C4-2B (cell line): Measurements from ENCODE around the gene UBR4.

Experiments used
- H3K27ac ChIP-seq: fragments of 450-650 bp; 2 replicates; pipeline ENCODE4 v1.5.1; 2017
- ZFX ChIP-seq: fragments of 450-650 bp; IDR thresholded peaks from 2 replicates; pipeline ENCODE4 v1.6.1; 2017
- TF ChIP-seq, protein P1 (sequence below): fragments of 450-650 bp; conservative IDR thresholded peaks from 2 replicates; pipeline ENCODE4 v1.5.1; 2017; ENCODE audit warnings: mild to moderate bottlenecking

UBR4 gene

DNA sequence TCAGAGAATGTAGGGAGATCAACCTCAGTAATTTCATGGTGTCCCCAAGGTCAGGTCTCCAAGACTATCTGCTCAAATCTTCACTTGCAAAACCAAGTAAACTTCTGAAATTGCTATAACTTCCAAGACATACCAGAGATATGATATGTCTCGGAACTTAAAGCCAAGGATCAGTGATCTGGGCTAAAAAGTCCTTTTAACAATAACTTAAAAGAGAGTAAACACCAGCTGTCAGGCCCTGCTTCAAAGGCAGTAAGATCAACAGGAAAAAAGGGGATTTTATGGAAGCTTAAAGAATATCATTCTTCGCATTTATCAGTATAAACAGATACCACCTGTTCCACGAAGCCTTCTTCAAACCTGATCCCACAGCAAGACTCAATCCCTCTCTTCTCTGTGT is 13.7 kb downstream of the UBR4 start:
- TF ChIP-seq ZFX = no peak
- TF ChIP-seq, protein P1, sequence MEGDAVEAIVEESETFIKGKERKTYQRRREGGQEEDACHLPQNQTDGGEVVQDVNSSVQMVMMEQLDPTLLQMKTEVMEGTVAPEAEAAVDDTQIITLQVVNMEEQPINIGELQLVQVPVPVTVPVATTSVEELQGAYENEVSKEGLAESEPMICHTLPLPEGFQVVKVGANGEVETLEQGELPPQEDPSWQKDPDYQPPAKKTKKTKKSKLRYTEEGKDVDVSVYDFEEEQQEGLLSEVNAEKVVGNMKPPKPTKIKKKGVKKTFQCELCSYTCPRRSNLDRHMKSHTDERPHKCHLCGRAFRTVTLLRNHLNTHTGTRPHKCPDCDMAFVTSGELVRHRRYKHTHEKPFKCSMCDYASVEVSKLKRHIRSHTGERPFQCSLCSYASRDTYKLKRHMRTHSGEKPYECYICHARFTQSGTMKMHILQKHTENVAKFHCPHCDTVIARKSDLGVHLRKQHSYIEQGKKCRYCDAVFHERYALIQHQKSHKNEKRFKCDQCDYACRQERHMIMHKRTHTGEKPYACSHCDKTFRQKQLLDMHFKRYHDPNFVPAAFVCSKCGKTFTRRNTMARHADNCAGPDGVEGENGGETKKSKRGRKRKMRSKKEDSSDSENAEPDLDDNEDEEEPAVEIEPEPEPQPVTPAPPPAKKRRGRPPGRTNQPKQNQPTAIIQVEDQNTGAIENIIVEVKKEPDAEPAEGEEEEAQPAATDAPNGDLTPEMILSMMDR = no peak

DNA sequence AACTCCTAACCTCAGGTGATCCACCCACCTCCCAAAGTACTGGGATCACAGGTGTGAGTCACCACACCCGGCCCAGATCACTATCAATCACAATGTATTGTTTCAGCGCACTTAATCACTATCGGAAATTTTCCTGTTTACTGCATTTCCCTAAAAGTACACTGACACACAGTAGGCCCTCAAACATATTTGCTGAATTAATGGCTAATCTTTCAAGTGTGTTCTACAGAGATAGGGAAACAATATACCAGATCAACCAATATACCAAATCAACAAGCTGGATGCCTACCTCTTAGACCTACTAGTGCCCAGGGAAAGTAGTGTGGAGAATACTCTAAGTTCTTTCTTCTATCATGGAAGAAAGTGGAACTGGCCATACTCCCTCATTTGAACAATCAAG is 17.1 kb downstream of the UBR4 start:
- H3K27ac ChIP-seq = peak overlapping the region; percentile 12; the same call in 1 of the 2 replicates
- TF ChIP-seq, protein P1 = no peak
- no peak for TF ChIP-seq ZFX

More for the DNA sequence above, 13.7 kb downstream of the UBR4 start:
- no peak overlapping the region for H3K27ac ChIP-seq

DNA sequence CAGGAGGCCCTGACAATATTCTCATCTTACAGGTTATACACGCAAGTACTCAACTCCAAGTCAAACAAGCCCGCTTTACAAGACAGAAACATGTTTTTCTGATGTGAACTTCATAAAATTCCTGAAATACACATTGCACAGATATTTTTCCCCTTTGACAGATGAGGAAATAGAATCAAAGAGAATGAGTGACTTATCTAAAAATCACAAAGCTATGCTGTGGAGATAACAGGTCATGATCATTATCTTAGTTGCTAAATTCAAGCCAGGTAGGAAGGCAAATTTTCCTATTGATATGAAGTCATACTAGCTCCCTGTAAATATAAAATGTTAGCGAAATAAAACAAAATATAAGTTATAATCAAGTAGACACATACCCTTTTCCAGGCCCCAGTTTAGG is 18.3 kb downstream of the UBR4 start:
- TF ChIP-seq, protein P1 = no peak
- no peak for TF ChIP-seq ZFX
- no peak overlapping the region for H3K27ac ChIP-seq

DNA sequence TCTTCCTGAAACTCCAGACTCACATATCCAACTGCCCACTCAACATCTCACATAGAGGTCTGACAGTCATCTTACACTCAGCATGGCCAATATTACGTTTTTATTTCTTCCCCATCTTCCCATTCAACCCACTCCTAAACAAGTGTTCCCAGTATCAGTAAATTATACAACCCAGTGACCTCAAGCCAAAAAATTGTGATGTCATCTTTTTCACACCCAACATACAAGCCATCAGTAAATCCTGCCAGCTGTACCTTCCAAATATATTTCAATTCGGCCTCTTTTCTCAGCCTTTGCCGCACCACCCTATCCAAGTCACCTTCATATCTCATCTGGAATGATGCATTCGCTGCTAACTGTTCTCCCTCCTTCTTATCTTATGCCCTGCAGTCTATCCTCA is 19.6 kb downstream of the UBR4 start:
- H3K27ac ChIP-seq = peak overlapping the region; percentile 49; the same call in 1 of the 2 replicates
- no peak for TF ChIP-seq ZFX
- TF ChIP-seq, protein P1 = no peak

DNA sequence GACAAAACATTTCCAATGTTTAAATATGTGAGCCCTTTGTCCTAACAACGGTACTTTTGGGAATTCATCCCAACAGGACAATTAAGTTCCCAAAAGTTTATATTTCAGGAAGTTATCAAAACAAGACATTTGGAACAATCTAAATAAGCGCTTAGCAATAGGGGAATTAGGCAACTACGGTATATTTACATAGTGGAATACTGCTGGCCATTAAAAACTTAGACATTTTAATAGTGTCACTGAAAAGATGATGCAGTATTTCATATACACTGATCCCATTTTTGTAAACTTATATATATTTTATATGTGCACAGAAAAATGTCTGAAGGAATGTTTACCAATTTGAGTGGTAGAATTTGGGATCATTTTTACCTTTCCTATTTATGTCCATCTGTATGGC is 20.8 kb downstream of the UBR4 start:
- no peak overlapping the region for H3K27ac ChIP-seq
- TF ChIP-seq, protein P1 = no peak
- no peak for TF ChIP-seq ZFX

DNA sequence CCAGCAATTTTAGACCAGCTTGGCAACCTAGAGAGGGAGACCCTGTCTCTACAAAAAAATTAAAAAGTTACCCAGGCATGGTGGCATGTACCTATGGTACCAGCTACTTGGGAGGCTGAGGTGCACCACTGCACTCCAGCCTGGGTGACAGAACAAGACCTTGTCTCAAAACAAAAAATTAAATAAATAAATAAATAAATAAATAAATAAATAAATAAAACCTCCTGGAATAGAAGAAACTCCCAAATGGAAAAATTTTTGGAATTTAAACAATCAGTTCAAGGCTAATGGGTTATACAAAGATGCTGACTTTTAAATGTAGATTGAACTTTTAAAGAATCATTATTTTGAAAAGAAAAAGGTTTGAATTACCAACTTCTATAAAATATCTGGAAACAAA is 22.2 kb downstream of the UBR4 start:
- TF ChIP-seq, protein P1 = no peak
- no peak for TF ChIP-seq ZFX
- H3K27ac ChIP-seq = no peak overlapping the region

DNA sequence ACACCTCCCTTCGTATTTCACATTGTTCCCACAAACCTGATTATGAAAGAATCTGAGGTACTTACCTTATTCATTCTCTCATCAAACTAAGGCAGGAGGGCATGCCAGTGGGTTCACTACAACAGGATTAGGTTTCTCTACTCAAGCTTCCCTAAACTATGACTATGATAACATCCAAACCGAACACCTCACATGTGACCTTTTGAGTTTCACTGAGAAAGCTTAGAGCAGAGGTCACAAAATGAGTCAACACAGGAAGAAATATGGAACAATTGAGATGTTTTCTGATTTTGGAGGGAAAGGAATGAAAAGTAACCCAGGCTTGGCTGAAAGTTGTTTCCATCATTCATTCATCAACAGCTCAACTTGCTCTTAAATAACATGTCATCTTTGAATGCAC is 24.1 kb downstream of the UBR4 start:
- no peak overlapping the region for H3K27ac ChIP-seq
- TF ChIP-seq ZFX = no peak
- TF ChIP-seq, protein P1 = no peak
